H9 (cell line): ENCODE results near the gene HCRTR1. TPM values are rescaled to one million over a fixed set of nuclear protein-coding genes. Genes with fewer than 3 reads are reported as not detected.

Experiments
- DNase-seq: peaks from one replicate; pipeline ENCODE4 v3.0.0-alpha.2; 2017
- H2AFZ ChIP-seq: one replicate; pipeline ENCODE4 v1.6.1; 2013; ENCODE audit warnings: mild to moderate bottlenecking, low read length, control low read depth, moderate library complexity
- H2AK5ac ChIP-seq: 2 replicates; pipeline ENCODE4 v1.6.1; 2013; ENCODE audit warnings: low read length, control low read depth, mixed read lengths; ENCODE audit not compliant: insufficient read length
- H2BK120ac ChIP-seq: one replicate; pipeline ENCODE4 v1.6.1; 2013; ENCODE audit warnings: low read depth, mild to moderate bottlenecking, low read length, control low read depth, inconsistent platforms; ENCODE audit not compliant: poor library complexity, severe bottlenecking
- H2BK12ac ChIP-seq: 2 replicates; pipeline ENCODE4 v1.6.1; 2013; ENCODE audit warnings: low read length, control low read depth, mixed read lengths, low read depth; ENCODE audit not compliant: insufficient read length
- H2BK15ac ChIP-seq: 2 replicates; pipeline ENCODE4 v1.6.1; 2013; ENCODE audit warnings: low read depth, low read length, control low read depth
- H2BK20ac ChIP-seq: one replicate; pipeline ENCODE4 v1.6.1; 2013; ENCODE audit warnings: low read depth, mild to moderate bottlenecking, low read length, control low read depth, inconsistent platforms; ENCODE audit not compliant: poor library complexity, severe bottlenecking
- H2BK5ac ChIP-seq: 2 replicates; pipeline ENCODE4 v1.6.1; 2013; ENCODE audit warnings: low read length, control low read depth, mixed read lengths; ENCODE audit not compliant: insufficient read length
- H3K14ac ChIP-seq: 2 replicates; pipeline ENCODE4 v1.6.1; 2013; ENCODE audit warnings: low read length, control low read depth; ENCODE audit not compliant: insufficient read depth
- H3K18ac ChIP-seq: 2 replicates; pipeline ENCODE4 v1.6.1; 2013; ENCODE audit warnings: low read depth, mild to moderate bottlenecking, mixed read lengths, low read length, control low read depth; ENCODE audit not compliant: insufficient read length
- H3K23ac ChIP-seq: 2 replicates; pipeline ENCODE4 v1.6.1; 2013; ENCODE audit warnings: low read length, control low read depth, mixed read lengths, low read depth; ENCODE audit not compliant: insufficient read length
- H3K23me2 ChIP-seq: 2 replicates; pipeline ENCODE4 v1.6.1; 2013; ENCODE audit warnings: low read depth, mild to moderate bottlenecking, mixed read lengths, low read length, control low read depth; ENCODE audit not compliant: insufficient read length, poor library complexity, severe bottlenecking
- H3K27ac ChIP-seq: 2 replicates; pipeline ENCODE4 v1.5.1; 2013; ENCODE audit warnings: low read length, control low read depth, mixed read lengths, low read depth; ENCODE audit not compliant: insufficient read length
- H3K27me3 ChIP-seq: 2 replicates; pipeline ENCODE4 v1.6.1; 2013; ENCODE audit warnings: low read length, control low read depth, inconsistent platforms; ENCODE audit not compliant: insufficient read depth
- H3K4ac ChIP-seq: 2 replicates; pipeline ENCODE4 v1.6.1; 2013; ENCODE audit warnings: low read depth, mild to moderate bottlenecking, control low read depth, inconsistent platforms, low read length, moderate library complexity
- H3K4me1 ChIP-seq: 2 replicates; pipeline ENCODE4 v1.6.1; 2013; ENCODE audit warnings: low read length, control low read depth, inconsistent platforms; ENCODE audit not compliant: insufficient read depth
- H3K4me2 ChIP-seq: 2 replicates; pipeline ENCODE4 v1.6.1; 2013; ENCODE audit warnings: low read length, control low read depth, mixed read lengths; ENCODE audit not compliant: insufficient read length, insufficient read depth
- H3K56ac ChIP-seq: 2 replicates; pipeline ENCODE4 v1.6.1; 2013; ENCODE audit warnings: low read depth, mild to moderate bottlenecking, mixed read lengths, low read length, control low read depth; ENCODE audit not compliant: insufficient read length
- H3K79me1 ChIP-seq: 2 replicates; pipeline ENCODE4 v1.6.1; 2013; ENCODE audit warnings: low read depth, mild to moderate bottlenecking, moderate library complexity, low read length, control low read depth, inconsistent platforms; ENCODE audit not compliant: insufficient read depth, poor library complexity, severe bottlenecking
- H3K79me2 ChIP-seq: 2 replicates; pipeline ENCODE4 v1.6.1; 2013; ENCODE audit warnings: low read length, control low read depth, inconsistent platforms; ENCODE audit not compliant: insufficient read depth
- H3K9ac ChIP-seq: 2 replicates; pipeline ENCODE4 v1.6.1; 2013; ENCODE audit warnings: low read length, control low read depth, mixed read lengths; ENCODE audit not compliant: insufficient read length; ENCODE audit errors: extremely low read depth
- H3K9me3 ChIP-seq: one replicate; pipeline ENCODE4 v1.6.1; 2013; ENCODE audit warnings: low read depth, low read length, inconsistent platforms; ENCODE audit not compliant: control insufficient read depth
- H3T11ph ChIP-seq: one replicate; pipeline ENCODE4 v1.6.1; 2013; ENCODE audit warnings: mild to moderate bottlenecking, low read length, control low read depth, inconsistent platforms
- H4K20me1 ChIP-seq: one replicate; pipeline ENCODE4 v1.6.1; 2013; ENCODE audit not compliant: control insufficient read depth, insufficient read length, insufficient read depth
- H4K5ac ChIP-seq: 2 replicates; pipeline ENCODE4 v1.6.1; 2013; ENCODE audit warnings: low read depth, mild to moderate bottlenecking, mixed read lengths, low read length, control low read depth; ENCODE audit not compliant: insufficient read length
- H4K8ac ChIP-seq: replicated peaks from 2 replicates; pipeline ENCODE4 v1.6.1; 2013; ENCODE audit warnings: low read length, control low read depth, mixed read lengths, low read depth; ENCODE audit not compliant: insufficient read length
- H4K91ac ChIP-seq: 2 replicates; pipeline ENCODE4 v1.6.1; 2013; ENCODE audit warnings: low read depth, mild to moderate bottlenecking, moderate library complexity, mixed read lengths, low read length, control low read depth; ENCODE audit not compliant: insufficient read length
- H3K27ac Mint-ChIP-seq, 3 experiments: 2 replicates in 2 of 3; 3 replicates in 1 of 3; pipeline ENCODE4 v1.8.0; 2020 to 2021; ENCODE audit warnings: mixed read lengths in 3 of 3, mild to moderate bottlenecking in 1 of 3, moderate library complexity in 1 of 3
- H3K27me3 Mint-ChIP-seq: 2 replicates; pipeline ENCODE4 v1.8.0; 2021; ENCODE audit warnings: low read depth, mild to moderate bottlenecking, moderate library complexity, mixed read lengths
- H3K36me3 Mint-ChIP-seq, 3 experiments: 2 replicates in 2 of 3; 3 replicates in 1 of 3; pipeline ENCODE4 v1.8.0; 2020 to 2021; ENCODE audit warnings: low read depth in 3 of 3, mixed read lengths in 3 of 3; ENCODE audit not compliant: insufficient read depth in 1 of 3
- H3K4me1 Mint-ChIP-seq, 2 experiments: 2 replicates each; pipeline ENCODE4 v1.8.0; 2020; ENCODE audit warnings: mixed read lengths in 2 of 2
- H3K4me3 Mint-ChIP-seq, 2 experiments: 2 replicates in 1 of 2; 3 replicates in 1 of 2; pipeline ENCODE4 v1.8.0; 2020 to 2021; ENCODE audit warnings: mild to moderate bottlenecking in 2 of 2, mixed read lengths in 2 of 2, moderate library complexity in 1 of 2
- H3K9me3 Mint-ChIP-seq, 2 experiments: 2 replicates in 1 of 2; 3 replicates in 1 of 2; pipeline ENCODE4 v1.8.0; 2020; ENCODE audit warnings: mild to moderate bottlenecking in 2 of 2, mixed read lengths in 2 of 2, moderate library complexity in 1 of 2
- CTCF ChIP-seq: fragments of 200-600 bp; sonication (generic); conservative IDR thresholded peaks from 3 replicates; pipeline ENCODE4 v1.8.0; 2021; ENCODE audit warnings: antibody characterized with exemption, mild to moderate bottlenecking
- WGBS: extraction: QIAGEN DNeasy Blood & Tissue Kit; methylation state at CpG from one replicate; pipeline ENCODE4 v1.1.7; 2013; ENCODE audit warnings: missing lambda C conversion rate, low lambda C conversion rate, mixed read lengths; ENCODE audit not compliant: insufficient read length; ENCODE audit errors: extremely low coverage; 5-methylcytosine and 5-hydroxymethylcytosine counted together
- total RNA-seq: library from RNA; stranded (reverse); gene quantifications from 2 replicates; pipeline ENCODE4 v1.2.1, GENCODE V29; 2021

The HCRTR1 gene
- total RNA-seq, 1 experiment from 2014 or later: not detected

GRCh38 chr1:31618916-31619846, 1.7 kb downstream of the HCRTR1 start:
- no peaks in the 10 kb centered on the region for H3K36me3 Mint-ChIP-seq
- Histone ChIP-seq H2BK120ac (no peak overlapping the region), H4K5ac (no peak overlapping the region), H3K27me3 (peaks cover 11% of the 10 kb centered on the region; the same call in 1 of the 2 replicates), H4K8ac (no peak overlapping the region), H3K56ac (no peak overlapping the region), H2BK20ac (no peak overlapping the region), H3K9me3 (no peaks in the 10 kb centered on the region), H3K4me1 (no peaks in the 10 kb centered on the region), H3K14ac (no peak overlapping the region), H3K9ac (no peak overlapping the region), H3K79me2 (no peaks in the 10 kb centered on the region), H3K18ac (no peak overlapping the region), H2AFZ (no peak overlapping the region), H3K23me2 (peaks cover 5% of the 10 kb centered on the region), H3K79me1 (no peaks in the 10 kb centered on the region), H3K4me2 (no peak overlapping the region), H4K91ac (no peak overlapping the region), H2AK5ac (no peak overlapping the region), H3K23ac (no peak overlapping the region), H2BK12ac (no peak overlapping the region), H3T11ph (no peak overlapping the region), H3K4ac (no peak overlapping the region), H3K27ac (no peak overlapping the region), H4K20me1 (peaks cover 2% of the 10 kb centered on the region), H2BK5ac (no peak overlapping the region), H2BK15ac (no peak overlapping the region)
- H3K9me3 Mint-ChIP-seq: no peaks in the 10 kb centered on the region
- H3K27ac Mint-ChIP-seq: peak overlapping the region in 1 of 3 experiments; percentile 1; a peak in 1 of 7 replicates
- TF ChIP-seq CTCF: no peak
- peaks cover 46% of the 10 kb centered on the region for H3K27me3 Mint-ChIP-seq
- peak overlapping the region in 1 of 2 experiments; percentile 76; a peak in 2 of 5 replicates for H3K4me3 Mint-ChIP-seq
- DNase-seq: no peak
- peaks cover 14 to 17% of the 10 kb centered on the region in 2 experiments for H3K4me1 Mint-ChIP-seq
- no CpG with 5 or more reads among the region's 23 CpGs for WGBS
